ENCODE measurements around the gene EPS8L3. TPM values are rescaled to one million over a fixed set of nuclear protein-coding genes. Genes with fewer than 3 reads are reported as not detected.

The EPS8L3 gene
- polyA plus RNA-seq, 1 of the 3 experiments (the other 2 are of a cell fraction) = not detected

- WGBS (ENCODE audit: low lambda C conversion rate) = 75% methylated on average over 5 of the region's 5 CpGs
- Histone ChIP-seq H2AFZ (ENCODE audit: low read depth) (no peak overlapping the region), H3K4me3 (ENCODE audit: low read depth in 2 of 2, low read length in 1 of 2) (no peak overlapping the region), H3K27ac (ENCODE audit: low read depth in 2 of 2, low read length in 1 of 2) (no peak overlapping the region), H3K36me3 (replicated peaks in 1 of 2; ENCODE audit: control insufficient read depth in 1 of 2, insufficient read depth in 2 of 2, low read length in 1 of 2) (peaks cover 0 to 3% of the 10 kb centered on the region in 2 experiments), H3K4me1 (ENCODE audit: control insufficient read depth in 1 of 2, insufficient read depth in 2 of 2, low read depth in 1 of 2, low read length in 1 of 2) (peaks cover 17 to 29% of the 10 kb centered on the region in 2 experiments; a peak in 3 of 4 replicates), H3F3A (replicated peaks; ENCODE audit: insufficient read depth) (no peaks in the 10 kb centered on the region), H3K9me2 (no peaks in the 10 kb centered on the region), H3K27me3 (ENCODE audit: insufficient read depth) (no peaks in the 10 kb centered on the region), H3K4me2 (no peak overlapping the region), H3K9me3 (peaks cover under 1% of the 10 kb centered on the region; the same call in 1 of the 2 replicates), H4K20me1 (ENCODE audit: insufficient read depth) (no peaks in the 10 kb centered on the region), H3K9ac (no peak overlapping the region), H3K79me2 (ENCODE audit: insufficient read depth) (no peaks in the 10 kb centered on the region)
- CTCF ChIA-PET = interaction anchor here (0.5 to 27.7 kb wide), 4 partner anchors 9 to 387 kb away, joined by 3 to 822 read pairs (median 76); partner anchors contain the start of gene AHCYL1
- TF ChIP-seq EP300 (IDR thresholded peaks at IDR 0.05; ENCODE audit: borderline replicate concordance in 1 of 2, low read depth in 1 of 2, low read length in 1 of 2) = no peak
- no peak for TF ChIP-seq RFX5 (IDR thresholded peaks at IDR 0.05; ENCODE audit: low read length)
- no peak for TF ChIP-seq FOXJ3 (CRISPR knock-in tag; IDR thresholded peaks at IDR 0.05)
- no peak for TF ChIP-seq REST (IDR thresholded peaks at IDR 0.05; ENCODE audit: low read depth, low read length)
- no peak for TF ChIP-seq YY1 (IDR thresholded peaks at IDR 0.05; ENCODE audit: low read depth)
- TF ChIP-seq SIN3A (IDR thresholded peaks at IDR 0.05; ENCODE audit: borderline replicate concordance, low read depth, low read length) = no peak
- TF ChIP-seq USF1 (IDR thresholded peaks at IDR 0.05; ENCODE audit: borderline replicate concordance, low read depth) = no peak
- TF ChIP-seq MAX (IDR thresholded peaks at IDR 0.05; ENCODE audit: low read depth) = no peak
- TF ChIP-seq NRF1 (IDR thresholded peaks at IDR 0.05; ENCODE audit: low read depth, low read length) = no peak
- no peak for TF ChIP-seq TEAD4 (IDR thresholded peaks at IDR 0.05; ENCODE audit: borderline replicate concordance, insufficient read depth)
- POLR2A ChIA-PET = interaction anchor here (0.8 to 0.9 kb wide), 2 partner anchors 9 to 199 kb away, joined by 3 read pairs; partner anchors contain the start of gene AHCYL1
- no peak for DNase-seq
These were observed 22.4 kb upstream of the EPS8L3 start for GRCh38 chr1:109786112-109786480.

GRCh38 chr1:109785446-109786111, 21.9 kb upstream of the EPS8L3 start:
- no peak overlapping the region for H3K4me2 ChIP-seq
- POLR2A ChIA-PET = interaction anchor here (0.8 to 0.9 kb wide), 2 partner anchors 8 to 199 kb away, joined by 3 read pairs; partner anchors contain the start of gene AHCYL1

More at GRCh38 chr1:109785446-109786111, 21.9 kb upstream of the EPS8L3 start:
- no peak overlapping the region for H3K9ac ChIP-seq
- peaks cover 0 to 3% of the 10 kb centered on the region in 2 experiments for H3K36me3 ChIP-seq (replicated peaks in 1 of 2; ENCODE audit: control insufficient read depth in 1 of 2, insufficient read depth in 2 of 2, low read length in 1 of 2)
- H3K4me3 ChIP-seq (ENCODE audit: low read depth in 2 of 2, low read length in 1 of 2) = no peak overlapping the region
- H3K9me3 ChIP-seq = peaks cover 3% of the 10 kb centered on the region; the same call in 1 of the 2 replicates
- H3K27me3 ChIP-seq (ENCODE audit: insufficient read depth) = no peaks in the 10 kb centered on the region
- WGBS (ENCODE audit: low lambda C conversion rate) = 94% methylated on average over 4 of the region's 4 CpGs
- H2AFZ ChIP-seq (ENCODE audit: low read depth) = no peak overlapping the region
- H3K79me2 ChIP-seq (ENCODE audit: insufficient read depth) = no peaks in the 10 kb centered on the region
- no peak for DNase-seq
- H3K27ac ChIP-seq (ENCODE audit: low read depth in 2 of 2, low read length in 1 of 2) = no peak overlapping the region
- no peaks in the 10 kb centered on the region for H3K9me2 ChIP-seq
- TF ChIP-seq TCF12 (IDR thresholded peaks at IDR 0.05) = no peak
- TF ChIP-seq GABPA (IDR thresholded peaks at IDR 0.05; ENCODE audit: low read depth) = no peak
- TF ChIP-seq REST (IDR thresholded peaks at IDR 0.05; ENCODE audit: low read depth, low read length) = no peak
- no peak for TF ChIP-seq CHD2 (IDR thresholded peaks at IDR 0.05; ENCODE audit: low read length, partially characterized antibody)
- TF ChIP-seq FOXM1 (IDR thresholded peaks at IDR 0.05; ENCODE audit: low read depth) = no peak
- no peak for TF ChIP-seq RFX5 (IDR thresholded peaks at IDR 0.05; ENCODE audit: low read length)
- no peaks in the 10 kb centered on the region for H4K20me1 ChIP-seq (ENCODE audit: insufficient read depth)
- H3K4me1 ChIP-seq (ENCODE audit: control insufficient read depth in 1 of 2, insufficient read depth in 2 of 2, low read depth in 1 of 2, low read length in 1 of 2) = peaks cover 14 to 29% of the 10 kb centered on the region in 2 experiments; a peak in 3 of 4 replicates
- CTCF ChIA-PET = interaction anchor here (1.3 to 27.7 kb wide), 3 partner anchors 9 to 239 kb away, joined by 4 to 822 read pairs (median 147); partner anchors contain the start of gene AHCYL1
- no peaks in the 10 kb centered on the region for H3F3A ChIP-seq (replicated peaks; ENCODE audit: insufficient read depth)
